Stimulated activated CD8-positive, alpha-beta memory T cell treated with anti-CD3 and anti-CD28 coated beads, Interleukin-7, amount 100 ng/mL, for 4 hours (primary cell): ENCODE data around the gene PODXL2.
"Not testable (repeated sequence)": the region's sequence is repeated elsewhere in the genome, so short reads cannot be mapped to it uniquely, and the experiment has no call there.

Source experiments
- DNase-seq, 2 donors: peaks; one replicate each; pipeline ENCODE4 v3.0.0-alpha.2; 2020; ENCODE audit warnings: low read depth in 2 of 2

The PODXL2 gene

DNA sequence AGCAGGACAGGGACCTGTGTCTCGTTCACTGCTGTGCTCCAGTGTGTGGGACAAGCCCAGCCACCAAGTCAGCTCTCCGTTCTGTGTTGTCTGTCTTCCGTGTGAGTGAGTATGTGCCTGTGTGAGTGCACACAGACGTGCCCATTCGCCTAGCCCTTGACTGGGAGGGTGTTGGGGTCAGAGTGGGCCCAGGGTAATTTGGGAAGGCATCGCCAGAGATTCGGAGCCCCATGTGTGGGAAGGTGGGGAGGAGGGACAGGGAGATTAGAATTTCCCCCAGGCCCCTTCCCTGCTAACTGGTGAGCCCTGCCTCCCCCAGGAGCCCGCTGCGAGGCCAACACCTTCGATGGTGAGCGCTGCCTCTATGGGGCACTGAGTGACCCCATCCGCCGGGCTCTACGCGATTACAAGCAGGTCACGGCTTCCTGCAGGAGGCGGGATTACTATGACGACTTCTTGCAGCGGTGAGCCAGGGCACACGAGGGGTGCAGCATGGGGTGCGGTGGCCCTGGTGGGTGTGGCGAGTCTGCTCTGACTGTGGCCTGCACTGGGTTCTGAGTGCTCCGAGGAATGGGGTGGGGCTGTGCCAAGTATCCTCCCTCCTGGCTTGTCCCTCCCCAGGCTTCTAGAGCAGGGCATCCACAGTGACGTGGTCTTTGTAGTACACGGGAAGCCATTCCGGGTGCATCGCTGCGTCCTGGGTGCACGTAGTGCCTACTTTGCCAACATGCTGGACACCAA lies 46.8 kb downstream of the PODXL2 start:
- no peak for DNase-seq

DNA sequence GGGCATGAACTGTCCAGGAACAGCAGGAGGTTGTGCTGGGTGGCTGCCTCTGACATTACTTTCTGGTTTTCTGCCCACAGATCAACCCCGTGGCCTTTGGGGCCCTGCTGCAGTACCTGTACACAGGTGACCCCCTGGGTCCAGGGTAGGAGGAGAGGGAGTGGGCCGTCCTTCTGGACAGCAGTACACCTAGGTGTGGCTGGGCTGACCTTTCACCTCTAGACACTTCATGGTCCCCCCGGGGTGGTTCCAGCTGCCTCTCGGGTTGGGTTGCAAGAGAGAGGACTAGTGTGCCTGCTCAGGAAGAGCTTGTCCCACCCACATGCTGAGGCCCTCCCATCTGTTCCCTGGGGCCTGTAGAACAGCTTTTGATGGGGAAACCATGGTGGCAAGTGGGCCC lies 47.5 kb downstream of the PODXL2 start:
- no peak for DNase-seq

DNA sequence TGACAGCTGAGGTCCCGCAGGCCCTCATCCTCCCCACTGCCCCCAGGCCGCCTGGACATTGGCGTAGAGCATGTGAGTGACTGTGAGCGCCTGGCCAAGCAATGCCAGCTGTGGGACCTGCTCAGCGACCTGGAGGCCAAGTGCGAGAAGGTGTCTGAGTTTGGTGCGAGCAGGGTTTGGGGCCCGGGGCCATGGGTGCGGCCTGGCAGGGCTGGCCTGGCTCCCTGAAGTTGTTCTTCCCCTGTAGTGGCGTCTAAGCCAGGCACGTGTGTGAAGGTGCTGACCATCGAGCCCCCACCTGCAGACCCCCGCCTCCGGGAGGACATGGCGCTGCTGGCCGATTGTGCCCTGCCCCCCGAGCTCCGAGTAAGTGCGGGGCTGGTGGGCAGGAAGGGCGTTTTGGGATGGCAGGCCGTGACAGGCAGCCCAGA lies 48.0 kb downstream of the PODXL2 start:
- DNase-seq = no peak

DNA sequence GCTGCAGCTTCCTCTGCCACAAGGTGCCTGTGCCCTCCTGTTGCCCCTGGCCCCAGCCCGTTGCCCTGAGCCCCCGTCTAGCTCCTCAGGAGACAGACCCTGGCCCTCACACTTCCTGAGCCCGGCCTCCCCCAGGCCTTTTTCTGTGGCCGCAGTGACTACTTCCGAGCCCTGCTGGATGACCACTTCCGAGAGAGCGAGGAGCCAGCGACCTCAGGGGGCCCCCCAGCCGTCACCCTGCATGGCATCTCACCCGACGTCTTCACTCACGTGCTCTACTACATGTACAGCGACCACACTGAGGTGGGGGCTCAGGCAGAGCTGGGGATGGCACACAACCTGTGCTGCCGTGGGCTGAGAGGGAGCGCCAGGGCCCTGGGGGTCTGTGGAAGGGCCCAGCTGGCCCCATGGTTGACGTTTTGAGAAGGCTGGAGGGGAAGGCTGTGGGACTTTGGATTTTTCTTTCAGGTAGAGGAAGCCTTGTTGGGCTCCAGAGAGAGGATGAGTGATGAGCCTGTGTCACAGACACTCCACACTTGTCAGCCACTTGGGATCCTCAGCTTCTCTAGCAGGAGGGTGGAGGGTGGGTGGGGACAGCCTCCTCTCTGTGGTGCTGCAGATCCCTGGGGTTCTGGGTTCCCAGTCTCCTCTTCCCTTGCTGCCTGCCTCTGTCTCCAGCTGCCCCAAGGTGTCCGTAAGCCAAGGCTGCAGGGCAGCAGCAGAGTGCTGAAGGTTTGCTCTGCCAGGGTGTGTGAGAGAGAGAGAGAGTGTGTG lies 48.7 kb downstream of the PODXL2 start:
- no peak for DNase-seq

DNA sequence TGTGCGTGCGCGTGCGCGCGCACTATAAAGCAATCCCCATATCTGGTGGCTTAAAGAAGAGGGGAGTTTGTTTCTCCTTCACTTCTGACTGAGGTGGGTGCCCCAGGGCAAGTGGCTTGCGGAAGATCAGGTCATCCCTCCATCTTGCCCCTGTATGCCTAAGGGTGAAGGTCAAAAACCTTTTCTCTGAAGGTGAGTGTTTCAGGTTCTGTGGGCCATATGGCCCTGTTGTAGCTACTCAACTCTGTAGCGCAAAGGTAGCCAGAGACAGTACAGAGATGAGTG lies 49.3 kb downstream of the PODXL2 start:
- no peak for DNase-seq

DNA sequence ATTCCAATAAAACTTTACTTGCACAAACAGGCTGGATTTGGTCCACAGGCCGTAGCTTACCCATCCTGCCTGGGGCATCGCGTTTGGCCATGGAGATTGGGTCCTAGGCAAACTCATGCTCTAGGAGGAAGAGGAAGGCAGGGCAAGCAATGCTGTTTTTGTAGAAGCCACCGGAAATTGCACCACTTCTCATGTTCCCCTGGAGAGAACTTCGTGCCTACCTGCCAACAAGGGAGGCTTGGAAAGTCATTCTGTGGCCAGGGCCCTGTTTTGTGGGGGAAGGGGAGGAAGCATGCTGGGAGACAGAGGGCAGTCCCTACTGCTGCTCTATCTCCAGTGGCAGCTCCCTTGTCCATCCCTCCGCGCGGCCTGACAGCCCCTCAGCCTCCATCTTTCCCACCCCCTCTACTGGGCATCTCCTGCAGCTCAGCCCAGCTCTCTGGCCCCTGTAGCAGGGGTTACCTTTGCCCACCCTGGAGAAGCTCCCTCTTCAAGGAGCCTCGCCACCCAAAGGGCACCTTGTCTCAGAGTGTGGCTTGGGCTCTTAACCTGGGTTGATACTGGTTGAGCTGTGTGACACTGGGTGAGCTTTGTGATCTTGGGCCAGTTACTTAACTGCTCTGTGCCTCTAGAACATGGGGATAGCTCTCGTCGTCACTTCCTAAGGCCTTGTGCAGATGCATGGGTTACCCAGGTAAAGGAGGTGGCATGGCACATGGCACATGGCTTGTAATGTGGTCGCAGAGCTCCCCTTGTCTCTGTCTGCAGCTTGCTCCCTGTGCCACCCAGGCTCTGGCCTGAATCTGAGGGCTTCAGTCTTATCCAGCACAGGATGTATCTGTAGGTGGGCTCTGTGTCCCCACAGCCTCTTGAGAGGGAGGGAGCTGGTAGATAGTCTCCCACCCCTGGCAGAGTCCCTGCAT lies 49.9 kb downstream of the PODXL2 start:
- DNase-seq = no peak

DNA sequence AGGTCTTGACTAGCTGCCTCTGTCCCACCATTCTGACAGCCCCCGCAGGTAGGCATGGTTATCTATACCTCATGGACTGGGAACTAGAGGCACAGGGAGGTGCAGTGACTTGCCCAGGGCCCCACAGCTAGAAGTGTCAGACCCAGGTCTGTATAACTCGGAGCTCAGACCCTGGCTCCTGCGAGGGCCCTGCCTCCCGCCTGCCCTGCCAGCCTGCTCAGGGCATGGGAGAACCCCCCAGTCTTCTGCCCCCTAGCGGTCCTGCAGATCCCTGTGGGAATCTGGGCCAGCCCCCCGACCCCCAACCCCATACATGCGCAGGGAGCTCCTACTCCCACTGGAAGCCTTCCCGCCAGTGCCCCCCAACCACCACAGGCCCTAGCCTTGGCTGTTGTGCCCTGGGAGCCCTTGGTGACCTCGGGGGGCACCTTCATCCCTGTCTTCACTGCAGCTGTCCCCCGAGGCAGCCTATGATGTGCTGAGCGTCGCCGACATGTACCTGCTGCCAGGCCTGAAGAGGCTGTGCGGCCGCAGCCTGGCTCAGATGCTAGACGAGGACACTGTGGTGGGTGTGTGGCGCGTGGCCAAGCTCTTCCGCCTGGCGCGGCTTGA lies 50.7 kb downstream of the PODXL2 start:
- no peak for DNase-seq

DNA sequence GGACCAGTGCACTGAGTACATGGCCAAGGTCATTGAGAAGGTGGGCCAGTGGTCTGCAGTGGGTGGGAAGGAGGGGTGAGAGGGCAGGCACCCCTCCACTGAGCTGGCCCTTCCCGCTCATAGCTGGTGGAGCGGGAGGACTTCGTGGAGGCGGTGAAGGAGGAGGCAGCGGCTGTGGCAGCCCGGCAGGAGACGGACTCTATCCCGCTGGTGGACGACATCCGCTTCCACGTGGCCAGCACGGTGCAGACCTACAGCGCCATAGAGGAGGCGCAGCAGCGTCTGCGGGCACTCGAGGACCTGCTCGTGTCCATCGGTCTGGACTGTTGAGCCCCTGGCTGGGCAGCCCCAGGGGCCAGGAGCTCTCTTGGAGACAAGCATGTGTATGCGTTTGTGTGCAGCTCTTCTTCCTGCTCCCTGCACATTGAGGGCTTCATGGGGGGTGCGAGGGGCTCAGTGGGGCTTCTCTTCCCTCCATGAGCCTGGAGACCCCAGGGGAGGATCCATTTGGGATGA lies 51.2 kb downstream of the PODXL2 start:
- no peak for DNase-seq

DNA sequence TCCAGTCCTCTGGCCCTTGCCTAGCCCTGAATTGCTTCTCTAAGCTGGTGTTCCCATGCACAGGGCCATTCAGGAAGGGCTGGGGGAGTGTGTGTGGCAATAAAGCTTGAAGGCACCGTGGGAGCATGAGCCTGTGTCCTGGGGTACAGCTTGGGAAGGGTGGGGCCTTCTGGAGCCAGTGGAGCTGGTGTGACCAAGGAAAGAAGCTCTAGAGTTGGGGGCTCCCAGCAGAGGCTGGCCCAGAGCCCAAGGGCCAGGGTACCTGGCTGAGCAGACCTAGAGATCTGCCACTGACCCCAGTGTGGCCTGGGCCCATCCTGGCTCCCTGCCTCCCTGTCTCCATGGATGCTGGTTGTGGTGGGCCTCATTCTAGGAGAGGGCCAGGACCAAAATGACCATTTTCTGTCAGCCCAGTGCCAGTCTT lies 51.8 kb downstream of the PODXL2 start:
- no peak for DNase-seq

DNA sequence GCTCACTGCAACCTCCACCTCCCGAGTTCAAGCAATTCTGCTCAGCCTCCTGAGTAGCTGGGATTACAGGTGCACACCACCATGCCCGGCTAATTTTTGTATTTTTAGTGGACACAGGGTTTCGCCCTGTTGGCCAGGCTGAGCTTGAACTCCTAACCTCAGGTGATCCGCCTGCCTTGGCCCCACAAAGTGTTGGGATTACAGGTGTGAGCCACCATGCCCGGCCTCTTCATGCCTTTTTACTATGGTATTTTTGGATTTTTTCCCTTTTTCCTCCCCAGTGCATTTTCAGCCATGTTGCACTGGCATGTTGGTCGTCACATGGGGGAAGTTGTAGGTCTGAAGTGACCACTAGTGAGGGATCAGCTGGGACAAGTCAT lies 53.2 kb downstream of the PODXL2 start:
- DNase-seq = not testable (repeated sequence)

DNA sequence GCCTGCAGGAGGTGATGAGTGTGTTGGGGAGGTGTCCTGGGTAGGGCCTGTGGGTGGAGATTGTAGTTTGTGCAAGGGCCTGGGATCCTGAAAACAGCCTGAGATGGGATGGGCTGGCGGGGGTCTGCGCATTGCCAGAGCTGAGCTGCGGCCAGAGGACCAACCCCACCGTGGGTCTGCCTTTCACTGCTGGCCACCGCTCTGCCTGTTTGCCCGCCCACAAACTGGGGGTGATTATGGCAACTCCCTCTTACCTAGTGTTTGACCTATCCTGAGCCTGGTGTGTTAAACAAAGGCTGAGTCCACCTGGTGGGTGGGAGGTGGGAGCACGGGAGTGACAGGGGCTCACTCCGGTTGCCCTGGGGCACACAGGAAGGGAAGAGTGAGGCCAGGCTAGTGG lies 53.6 kb downstream of the PODXL2 start:
- DNase-seq = no peak

DNA sequence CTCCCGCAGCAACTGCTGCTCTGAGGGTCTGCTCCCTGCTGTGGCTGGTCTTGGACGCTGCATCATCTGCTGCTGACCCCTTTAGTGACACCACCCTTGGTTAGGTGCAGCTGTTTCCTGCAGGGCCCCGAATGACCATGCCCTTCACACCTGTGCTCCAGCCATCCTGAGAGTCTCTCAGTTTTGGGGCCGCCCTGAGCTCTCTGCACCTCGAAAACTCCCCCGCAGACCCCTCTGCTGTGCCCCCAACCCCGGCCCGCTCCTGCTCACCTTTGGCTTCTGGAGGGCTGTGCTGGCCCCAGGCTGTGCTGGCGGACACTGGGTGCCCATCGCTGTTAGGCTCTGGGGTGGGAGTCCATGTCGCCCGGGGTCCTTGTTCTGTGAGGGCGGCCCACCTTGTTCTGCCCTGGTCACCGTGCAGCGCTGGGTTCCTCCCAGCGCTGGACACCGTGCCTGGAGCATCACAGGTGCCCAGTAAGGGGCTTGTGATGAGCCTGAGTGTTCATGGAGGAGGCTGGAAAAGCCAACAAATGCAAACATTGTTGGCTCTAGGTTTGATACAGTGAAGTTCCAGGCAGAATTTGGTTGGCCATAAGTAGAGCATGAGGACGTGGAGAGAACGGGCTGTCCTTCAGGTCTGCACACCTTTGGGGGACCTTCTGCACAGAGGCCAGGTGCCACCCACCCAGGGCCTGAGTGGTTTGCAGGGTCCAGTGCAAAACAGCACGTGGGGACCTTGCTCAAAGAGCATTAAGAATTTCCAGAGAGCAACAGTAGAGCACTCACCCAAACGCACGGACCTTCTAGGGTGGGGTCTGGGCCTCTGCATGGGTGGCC lies 56.1 kb downstream of the PODXL2 start:
- DNase-seq = no peak

DNA sequence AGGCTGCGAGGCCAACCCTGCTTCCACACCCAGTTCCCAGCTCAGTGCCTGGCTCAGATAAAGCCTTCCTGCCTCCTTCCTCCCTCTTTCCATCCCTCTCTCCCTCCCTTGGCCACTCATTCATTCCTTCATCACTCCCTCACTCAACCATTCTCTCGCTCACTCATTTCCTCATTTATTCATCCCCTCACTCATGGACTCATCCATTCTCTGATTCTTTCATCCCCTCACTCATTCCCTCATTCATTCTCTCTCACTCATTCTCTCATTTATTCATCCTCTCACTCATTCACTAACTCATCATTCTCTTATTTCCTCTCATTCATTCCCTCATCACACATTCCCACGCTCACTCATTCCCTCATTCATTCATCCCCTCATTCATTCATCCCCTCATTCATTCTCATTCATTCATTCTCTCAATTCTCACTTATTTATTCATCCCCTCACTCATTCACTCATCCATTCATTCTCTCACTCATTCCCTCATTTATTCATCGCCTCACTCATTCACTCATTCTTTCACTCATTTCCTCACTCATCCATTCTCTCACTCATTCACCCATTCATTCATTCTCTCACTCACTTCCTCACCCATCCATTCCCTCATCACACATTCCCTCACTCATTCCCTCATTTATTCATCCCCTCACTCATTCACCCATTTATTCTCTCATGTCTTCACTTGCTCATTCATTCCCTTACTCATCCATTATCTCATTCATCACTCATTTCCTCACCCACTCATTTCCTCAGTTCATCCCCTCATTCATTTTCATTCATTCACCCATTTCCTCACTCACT lies 56.9 kb downstream of the PODXL2 start:
- DNase-seq = no peak

DNA sequence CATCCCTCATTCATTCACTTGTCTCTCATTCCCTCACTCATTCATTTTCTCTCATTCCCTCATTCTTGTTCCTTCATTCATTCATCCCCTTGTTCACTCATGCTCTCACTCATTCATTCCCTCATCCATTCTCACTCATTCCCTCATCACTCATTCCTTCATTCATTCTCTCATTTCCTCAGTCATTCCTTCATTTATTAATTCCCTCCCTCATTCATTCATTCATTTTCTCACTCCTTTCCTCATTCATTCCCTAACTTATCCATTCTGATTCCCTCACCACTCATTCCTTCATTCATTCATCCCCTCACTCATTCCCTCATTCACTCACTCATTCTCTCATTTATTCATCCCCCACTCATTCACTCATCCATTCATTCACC lies 57.5 kb downstream of the PODXL2 start:
- no peak for DNase-seq

DNA sequence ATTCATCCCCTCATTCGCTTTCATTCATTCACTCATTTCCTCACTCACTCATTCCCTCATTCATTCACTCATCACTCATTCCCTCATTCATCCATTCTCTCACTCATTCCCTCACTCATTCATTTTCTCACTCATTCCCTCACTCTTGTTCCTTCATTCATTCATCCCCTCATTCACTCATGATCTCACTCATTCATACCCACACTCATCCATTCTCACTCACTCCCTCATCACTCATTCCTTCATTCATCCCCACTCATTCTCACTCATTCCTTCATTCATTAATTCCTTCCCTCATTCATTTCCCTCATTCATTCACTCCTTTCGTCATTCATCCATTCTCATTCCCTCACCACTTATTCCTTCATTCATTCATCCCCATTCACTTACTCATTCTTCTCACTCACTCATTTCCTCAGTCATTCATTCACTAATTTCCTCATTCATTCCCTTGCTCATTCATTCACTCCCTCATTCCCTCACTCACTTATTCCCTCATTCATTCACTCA lies 58.3 kb downstream of the PODXL2 start:
- no peak for DNase-seq

DNA sequence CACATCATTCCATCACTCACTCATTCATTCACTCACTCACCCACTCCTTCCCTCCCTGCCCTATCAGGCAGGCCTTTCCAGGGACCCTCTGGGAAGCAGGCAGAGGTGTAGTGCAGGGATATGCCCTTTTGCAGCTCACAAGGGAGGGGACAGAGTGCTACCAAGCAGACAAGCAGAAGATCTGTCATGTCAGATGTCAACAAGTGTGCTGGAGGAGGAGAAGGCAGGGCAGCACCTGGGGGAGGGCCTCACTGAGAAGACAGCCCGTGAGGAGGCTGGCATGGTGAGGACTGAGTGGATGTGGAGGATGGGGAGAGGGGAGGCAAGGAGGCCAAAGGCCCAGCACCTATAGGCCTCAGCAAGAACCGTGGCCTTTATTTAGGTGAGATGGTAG lies 59.0 kb downstream of the PODXL2 start:
- no peak for DNase-seq

DNA sequence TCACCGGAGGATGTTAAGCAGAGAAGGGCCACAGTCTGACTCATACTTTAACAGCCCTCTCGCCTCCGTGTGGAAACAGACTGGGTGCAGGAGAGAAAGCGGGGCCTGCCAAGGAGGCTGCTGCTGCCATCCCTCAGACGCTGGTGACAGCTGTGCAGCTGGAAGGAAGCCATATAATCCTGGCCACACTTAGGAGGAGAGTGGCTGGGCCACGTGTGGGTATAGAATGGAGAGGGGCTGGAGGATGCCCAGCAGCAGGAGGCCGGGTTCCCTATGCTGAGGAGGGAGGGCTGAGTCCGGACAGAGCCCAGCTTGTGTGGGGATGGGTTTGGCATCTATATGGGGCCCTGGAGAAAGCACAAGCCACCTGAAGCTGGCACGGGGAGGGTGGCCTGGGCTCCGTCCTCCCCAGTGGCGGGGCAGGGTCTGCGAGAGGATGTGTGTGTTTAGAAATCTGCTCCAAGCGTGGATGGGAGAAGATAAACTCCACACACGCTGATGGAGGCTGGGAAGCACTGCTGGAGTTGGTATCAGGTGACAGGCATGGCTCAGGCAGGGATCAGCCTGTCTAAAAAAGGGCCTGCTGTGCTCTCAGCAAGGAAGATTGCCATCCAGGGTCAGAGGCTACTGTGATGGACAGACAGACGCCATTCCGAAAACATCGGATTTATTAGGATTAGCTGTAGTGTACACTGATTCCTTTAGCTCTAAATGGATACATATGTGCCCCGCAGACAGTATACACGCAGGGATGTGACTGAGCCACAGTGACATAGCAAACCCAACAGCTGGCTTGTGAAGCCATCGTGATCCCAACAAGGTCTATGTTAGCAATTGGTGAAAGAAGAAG lies 59.7 kb downstream of the PODXL2 start:
- DNase-seq = no peak

DNA sequence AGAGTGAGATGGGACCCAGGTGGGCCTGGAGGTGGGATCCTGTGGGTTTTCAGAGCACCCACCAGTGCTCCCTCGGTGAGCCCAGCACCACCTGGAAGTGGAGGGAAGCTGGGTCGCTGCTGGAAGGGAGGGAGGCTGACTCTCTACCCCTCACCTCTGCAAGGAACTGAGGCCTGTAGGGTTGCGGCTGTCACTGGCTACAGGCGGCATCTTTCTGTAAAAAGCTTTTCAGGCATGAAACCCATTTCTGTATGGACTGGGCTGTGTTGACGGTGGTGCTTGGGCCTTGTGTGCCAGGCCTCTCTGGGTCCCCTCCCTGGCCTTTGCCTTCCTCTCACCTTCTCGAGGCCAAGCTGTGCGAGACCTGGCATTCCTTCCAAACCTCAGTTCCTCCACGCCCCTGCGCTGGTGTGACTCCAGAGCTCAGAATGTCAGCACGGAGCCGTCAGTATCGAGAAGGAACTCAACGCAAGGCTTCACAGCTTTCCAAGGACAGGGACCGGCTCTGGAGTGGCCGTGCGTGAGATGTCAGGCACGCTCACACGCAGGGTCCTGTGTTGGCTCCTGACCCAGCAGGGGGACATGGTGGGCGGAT lies 60.4 kb downstream of the PODXL2 start:
- no peak for DNase-seq

DNA sequence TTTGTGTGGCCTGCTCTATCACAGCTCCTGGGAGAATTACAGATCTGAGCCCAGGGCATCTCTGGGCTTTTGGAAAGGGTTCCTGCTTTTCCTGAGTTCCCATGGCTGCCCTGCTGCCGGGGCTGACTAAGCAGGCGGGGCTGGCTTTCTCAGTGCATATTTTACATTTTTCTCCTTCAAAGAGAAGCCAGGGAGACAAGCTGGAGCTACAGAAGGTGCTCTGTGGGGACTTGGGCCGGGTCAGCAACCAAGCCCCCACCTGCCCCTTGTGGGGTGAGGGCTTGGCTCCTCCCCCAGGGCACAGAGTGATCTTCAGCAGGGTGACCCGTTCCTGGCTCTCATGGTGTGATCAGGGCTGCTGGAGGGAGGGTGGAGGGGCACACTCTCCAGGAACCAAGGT lies 61.1 kb downstream of the PODXL2 start:
- DNase-seq = no peak
